Measurements from ENCODE around the gene SLC36A2.

- TF ChIP-seq CTCF (IDR thresholded peaks at IDR 0.05; ENCODE audit: low read depth, low read length, missing input control) (no peak), EGR1 (IDR thresholded peaks at IDR 0.05; ENCODE audit: low read depth in 2 of 2) (no peak), TAF1 (conservative IDR thresholded peaks at IDR 0.05) (no peak)
Measured at GRCh38 chr5:151347369-151347768, at the start of gene SLC36A2.
